ELR (cell line): Measurements from ENCODE around the gene SLC16A12.
A peak's percentile ranks its signal among the peaks of the same experiment; 100 is the strongest.
"Not testable (repeated sequence)": the region's sequence is repeated elsewhere in the genome, so short reads cannot be mapped to it uniquely, and the experiment has no call there.

Experiments
- DNase-seq: peaks from one replicate; pipeline ENCODE4 v3.0.0-alpha.2; 2015; ENCODE audit warnings: low read depth

Gene SLC16A12

DNA sequence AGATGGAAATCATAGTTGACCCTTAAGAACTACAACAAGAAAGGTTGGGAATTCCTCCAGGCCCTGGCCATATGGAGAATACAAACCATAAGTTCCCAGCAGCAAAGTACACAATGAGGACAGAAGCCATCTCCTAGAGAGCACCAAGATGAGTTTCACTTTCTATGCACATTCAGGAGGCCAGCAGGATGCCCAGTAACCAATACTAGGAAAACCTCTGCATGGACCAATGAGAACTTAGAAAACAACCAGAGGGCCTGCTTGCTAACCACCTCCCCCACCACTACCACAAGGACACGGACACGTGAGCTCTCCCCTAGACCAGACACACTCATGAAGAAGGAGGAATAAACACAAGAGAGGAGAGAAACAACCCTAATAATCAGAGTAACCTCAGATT lies 64.8 kb downstream of the SLC16A12 start:
- DNase-seq = no peak

DNA sequence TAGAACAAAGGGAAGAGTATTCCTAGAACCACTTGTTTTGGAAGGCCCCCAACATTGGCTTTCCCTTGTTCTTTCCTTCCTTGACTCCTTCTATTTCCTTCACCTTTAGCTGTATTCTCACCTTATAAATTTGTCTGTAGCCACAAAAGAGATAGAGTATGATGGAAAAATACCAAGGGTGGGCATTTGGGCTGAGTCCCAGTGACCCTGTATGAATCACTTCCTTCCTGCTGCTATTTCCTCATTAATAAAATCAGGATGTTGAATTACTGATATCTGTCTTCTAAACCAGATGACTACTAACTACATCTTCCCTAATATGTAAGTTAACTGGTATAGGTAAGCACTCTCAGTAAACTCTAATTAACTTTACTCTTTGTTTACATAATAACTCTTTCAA lies 65.9 kb downstream of the SLC16A12 start:
- peak; percentile 32 for DNase-seq

DNA sequence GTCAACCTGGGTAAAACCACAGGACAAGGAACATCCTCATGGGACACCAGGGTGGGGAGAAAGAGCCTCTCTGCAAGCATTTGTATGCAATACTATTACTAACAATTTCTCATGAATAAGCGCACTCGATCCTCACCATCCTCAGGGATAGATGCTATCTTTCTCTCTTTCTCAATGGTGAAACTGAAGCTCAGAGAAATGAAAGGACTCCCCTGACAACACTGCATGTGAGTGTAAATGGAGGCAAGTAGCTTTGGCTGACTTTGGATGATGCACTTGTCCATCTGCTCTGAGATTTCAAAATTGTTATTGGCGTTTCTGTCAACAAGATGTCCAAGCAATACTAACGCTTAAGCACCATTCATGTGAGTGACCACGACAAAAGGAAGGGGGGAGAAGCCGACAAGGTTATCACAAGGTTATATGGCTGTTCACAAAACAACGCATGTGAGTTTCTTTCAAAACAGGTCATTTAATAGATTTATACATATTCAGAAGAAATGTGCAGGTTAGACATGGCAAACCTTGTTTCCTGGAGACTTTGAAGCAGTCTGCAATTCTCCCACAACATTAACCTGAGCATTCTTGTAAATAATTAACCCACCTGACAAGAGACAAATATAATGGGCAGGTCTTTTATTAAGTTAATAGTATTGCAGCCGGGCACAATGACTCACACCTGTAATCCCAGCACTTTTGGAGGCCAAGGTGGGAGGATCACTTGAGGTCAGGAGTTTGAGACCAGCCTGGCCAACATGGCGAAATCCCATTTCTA lies 67.0 kb downstream of the SLC16A12 start:
- no peak for DNase-seq

DNA sequence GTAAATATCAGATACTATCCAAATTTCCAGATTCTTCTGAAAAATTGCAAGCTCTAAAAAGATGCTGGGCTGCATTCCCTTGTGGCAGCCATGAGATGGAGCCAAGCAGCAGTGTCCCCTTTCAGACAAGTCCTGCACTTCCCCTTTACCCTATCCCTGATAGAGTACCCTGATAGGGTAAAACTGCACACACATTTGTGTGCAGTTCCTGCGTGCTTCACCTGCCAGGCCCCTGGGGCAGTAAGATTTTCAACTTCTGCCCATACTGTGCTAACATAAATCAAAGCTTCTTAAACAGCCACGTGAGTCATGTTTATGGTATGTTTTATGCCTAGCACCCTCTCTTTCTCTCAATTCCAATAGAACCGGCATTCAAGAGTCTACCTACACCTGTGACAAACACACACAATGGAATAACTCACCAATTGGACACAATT lies 68.8 kb downstream of the SLC16A12 start:
- DNase-seq = peak; percentile 78

DNA sequence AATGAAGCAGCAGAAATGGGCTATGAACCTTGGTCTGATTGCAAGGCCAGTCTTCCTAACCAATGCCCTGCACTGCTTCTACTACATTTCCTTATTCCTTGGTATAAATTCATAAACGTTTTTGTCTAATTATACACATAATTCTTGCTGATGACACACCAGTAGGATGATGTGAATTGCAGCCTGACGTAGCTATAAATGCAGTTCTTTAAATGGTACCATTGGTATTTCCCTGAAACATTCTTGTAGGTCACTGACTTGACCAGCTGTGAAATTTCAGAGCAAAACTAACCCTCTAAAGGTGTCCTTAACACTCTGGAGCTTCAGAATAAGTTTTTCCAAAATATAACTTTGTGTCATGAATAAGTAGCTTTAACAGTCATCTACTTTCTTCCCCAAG lies 70.2 kb downstream of the SLC16A12 start:
- DNase-seq = no peak

DNA sequence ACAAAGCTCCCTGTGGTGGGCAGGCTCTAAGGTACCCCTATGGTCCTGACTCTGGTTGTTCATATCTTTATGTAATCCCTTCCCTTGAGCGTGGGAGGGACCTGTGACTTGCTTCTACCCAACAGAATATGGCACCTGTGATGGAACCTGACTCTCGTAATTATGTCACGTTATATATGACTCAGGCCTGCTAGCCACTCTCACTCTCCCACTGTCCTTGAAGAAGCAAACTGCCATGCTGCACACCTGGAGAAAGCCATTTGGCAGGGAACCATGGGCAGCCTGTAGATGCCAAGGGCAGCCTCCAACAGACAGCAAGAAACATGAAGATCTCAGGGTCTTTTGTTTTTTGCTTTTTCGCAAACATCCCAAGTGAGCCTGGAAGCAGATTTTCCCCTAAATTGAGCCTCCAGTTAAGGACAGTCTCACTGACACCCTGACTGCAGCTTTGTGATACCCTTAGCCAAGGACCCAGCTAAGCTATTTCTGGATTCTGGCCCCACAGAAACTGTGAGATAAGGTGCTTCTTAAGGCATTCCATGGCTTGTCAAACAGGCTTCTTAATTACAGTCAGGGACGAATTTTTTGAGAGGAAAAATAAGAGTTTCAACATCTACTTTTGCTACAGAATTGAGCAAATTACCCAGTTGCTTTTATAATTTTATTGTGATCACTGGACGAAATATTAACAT lies 71.4 kb downstream of the SLC16A12 start:
- DNase-seq = no peak

DNA sequence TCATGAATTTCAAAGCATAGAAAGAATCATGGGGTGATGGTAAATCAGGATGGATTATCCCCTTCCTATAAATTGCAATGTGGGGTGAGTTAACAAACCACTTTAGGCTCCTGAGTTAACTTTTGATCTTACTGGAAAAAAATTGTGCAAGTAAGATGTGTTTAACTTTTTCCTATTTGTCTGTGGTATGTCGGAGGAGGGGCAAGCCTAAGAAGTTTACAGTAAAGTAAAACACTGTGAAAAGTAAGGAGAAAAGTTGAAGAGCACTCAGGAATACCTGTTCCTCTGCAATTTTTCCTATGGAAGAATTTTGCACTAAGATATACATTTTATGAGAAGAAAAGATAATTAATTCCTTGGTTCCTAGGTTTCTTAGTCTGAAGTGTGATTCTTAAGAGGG lies 76.6 kb downstream of the SLC16A12 start:
- DNase-seq = no peak

DNA sequence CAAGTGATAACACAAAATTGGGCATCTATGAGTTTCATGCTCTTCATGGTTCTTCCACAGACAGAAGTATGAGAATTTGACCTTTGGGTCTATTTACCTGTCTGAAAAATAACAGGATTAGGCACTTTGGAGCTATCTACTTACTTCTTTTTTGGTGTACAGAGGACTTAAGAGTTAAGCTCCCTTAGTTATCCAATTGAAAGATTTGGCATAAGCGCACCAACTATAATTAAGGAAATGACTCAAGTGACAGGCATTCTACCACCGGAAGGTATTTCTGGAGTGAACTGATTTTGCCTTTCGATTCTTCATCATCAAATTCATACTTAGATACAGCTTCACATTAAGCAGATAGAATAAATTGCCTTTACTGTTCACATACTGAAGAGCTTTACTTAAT lies 77.1 kb downstream of the SLC16A12 start:
- peak; percentile 82 for DNase-seq

DNA sequence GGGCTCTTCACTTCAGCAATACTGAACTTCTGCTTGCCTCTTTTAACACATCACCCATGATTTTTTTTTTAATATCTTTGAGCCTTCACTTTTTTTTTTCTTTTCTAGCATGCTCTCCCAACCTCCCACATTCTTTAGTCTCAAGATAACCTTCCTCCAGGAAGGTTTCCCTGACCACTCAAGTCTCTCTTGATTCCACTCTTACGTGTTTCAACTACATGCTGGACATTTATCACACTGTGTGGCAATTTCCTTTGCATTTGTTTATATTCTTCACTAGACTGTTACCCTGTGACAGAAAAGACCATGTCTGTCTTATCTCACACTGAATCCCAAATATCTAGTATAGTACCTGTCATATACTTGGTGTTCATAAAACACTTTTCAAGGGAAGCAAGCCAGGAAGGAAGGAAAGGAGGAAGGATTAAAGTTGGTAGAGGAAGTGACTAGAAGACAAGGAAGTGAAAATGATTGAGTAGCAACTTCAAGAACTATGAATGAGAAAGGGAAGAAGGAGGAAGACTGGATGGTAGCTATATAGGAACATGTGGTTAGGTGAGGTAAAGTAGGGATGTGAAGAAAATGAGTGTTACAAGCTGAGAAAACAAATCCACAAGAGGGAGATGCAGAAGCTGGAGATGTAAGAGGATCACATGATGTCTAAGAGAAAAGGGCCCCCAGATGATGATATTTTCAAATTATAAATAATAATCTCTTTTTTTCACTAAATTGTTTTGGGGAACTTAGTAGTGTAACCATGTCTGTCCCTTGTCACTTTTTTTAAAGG lies 80.6 kb downstream of the SLC16A12 start:
- DNase-seq = no peak

DNA sequence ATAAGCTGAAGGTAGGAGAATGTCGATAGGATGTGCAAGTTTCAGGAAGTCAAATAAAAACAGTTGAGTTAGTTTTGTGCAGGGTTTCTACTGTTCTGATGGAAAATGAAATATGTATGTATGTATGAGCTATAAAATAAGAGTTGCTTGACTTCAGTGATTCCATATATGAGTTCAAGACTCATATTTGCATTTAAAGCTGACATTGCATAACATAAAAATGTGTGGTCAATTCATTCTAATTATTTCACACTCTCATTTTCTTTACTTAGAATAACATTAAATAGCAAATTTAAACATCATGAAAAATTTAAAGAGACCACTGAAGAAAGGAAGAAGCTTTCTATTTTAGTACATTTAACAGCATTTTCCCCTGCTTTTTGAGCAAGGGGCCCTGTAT lies 83.2 kb downstream of the SLC16A12 start:
- DNase-seq = no peak

DNA sequence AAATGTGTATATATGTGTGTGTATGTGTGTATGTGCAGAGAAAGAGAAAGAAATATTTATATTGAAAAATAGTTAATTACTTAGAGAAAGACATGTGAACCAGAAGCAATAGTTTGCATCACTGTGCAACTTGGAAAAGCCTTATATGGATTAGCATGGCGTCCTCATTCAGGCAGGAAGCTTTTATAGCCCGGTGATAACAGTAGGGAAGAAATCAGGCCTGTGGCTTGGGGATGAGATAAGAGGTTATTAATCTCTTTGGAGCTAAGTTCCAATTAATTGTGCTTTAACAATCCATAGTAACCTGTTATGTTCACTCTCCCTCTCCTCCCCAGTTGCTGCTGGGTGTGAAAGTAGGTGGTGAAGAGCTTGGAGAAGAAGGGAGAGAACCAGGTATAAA lies 84.5 kb downstream of the SLC16A12 start:
- DNase-seq = no peak

DNA sequence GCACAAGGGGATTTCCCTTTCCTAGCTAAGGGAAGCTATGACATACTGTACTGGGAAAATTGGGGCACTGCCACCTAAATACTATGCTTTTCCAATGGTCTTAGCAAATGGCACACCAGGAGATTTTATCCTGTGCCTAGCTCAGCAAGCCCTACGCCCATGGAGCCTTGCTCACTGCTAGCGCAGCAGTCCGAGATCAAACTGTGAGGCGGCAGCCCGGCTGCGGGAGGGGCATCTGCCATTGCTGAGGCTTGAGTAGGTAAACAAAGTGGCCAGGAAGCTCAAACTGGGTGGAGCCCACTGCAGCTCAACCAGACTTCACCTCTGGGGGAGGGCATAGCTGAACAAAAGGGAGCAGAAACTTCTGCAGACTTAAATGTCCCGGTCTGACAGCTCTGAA lies 90.6 kb downstream of the SLC16A12 start:
- DNase-seq = not testable (repeated sequence)

DNA sequence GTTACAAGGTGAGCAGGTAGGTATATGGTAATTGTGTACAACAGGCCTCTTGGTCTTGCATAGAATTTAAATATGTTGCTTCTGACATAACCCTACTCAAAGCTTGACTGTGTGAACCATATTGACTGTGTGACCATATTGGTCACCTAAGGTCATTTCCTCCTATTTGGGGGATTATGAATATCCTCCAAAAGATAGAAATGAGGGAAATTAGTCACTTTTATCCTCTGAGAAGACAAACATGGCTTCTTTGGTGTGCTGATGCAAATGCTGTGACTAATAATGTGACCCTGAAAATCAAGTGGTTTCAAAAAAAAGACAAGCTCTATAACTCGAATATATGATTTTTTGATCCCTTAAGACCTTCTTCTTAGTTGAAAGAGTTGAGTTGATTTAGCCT lies 93.1 kb downstream of the SLC16A12 start:
- DNase-seq = no peak

DNA sequence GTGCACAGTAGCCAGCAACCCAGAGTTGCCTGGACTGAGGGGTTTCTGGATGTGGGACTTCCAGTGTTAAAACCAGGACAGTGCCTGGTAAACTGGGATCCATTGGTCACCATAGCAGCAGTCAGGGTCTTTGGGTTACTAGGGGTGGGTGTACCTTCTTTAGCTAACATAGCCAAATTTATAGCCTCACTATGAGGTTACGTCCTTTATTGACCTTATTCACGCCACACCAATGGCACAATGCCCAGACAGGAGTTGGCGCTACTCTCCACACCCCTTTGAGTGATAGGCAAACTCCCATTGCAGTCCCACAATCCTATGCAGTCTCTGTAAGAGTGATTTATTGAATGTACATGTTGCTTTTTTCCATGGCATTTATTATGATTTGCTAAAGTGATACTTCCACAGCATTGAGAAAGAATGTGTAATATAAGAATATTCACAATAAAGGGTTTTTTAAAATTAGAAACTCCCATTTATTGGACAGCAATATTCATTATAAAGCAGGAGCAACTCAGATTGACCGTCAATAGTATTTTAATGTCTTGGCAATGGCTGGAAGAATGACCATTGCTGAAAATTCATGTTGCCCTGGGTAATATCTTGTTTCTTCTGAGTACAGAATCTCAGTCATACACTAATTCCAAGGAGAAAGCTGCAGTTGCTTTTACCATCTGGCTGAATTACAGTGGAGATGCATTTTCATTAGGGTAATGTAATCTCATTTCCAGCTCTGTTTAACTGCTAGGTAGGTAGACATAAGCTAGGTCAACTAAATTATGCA lies 95.0 kb downstream of the SLC16A12 start:
- no peak for DNase-seq

DNA sequence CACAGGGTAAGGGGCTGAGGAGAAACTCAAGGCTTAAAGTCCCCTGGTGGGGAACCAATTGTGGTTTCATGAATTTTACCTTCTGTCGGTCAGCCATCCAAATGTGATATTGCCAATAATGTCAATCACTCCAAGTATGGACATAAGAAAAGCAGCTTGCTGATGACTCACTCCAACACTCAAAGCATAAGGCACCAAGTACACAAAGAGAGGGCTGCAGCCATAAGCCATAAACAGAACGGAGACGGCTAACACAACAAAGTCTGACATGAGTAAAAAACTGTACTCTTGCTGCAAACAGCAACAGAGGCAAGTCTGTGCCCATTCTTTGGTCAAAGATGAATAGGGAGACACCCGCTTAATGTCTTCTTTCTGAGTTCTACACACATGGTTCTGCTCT lies 96.9 kb downstream of the SLC16A12 start:
- DNase-seq = no peak

DNA sequence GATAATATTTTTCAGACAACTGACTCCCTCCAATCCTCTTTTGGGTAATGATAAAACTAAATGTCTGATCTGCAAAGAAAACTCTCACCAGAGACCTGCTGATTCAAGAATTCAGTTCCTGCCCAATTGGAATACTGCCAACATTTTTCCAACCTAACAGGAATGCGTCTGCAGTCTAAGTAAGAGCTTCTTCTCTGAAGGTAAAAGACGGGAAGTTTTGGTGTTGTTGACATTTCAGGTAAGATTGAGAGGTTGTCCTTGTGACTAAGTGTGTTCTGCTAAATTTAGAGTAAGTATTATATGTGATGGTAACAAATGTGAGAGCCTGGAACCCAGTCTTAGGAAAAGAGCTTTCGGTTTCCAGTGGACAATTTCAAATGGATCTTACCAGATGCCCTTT lies 103.4 kb downstream of the SLC16A12 start:
- DNase-seq = peak; percentile 71

DNA sequence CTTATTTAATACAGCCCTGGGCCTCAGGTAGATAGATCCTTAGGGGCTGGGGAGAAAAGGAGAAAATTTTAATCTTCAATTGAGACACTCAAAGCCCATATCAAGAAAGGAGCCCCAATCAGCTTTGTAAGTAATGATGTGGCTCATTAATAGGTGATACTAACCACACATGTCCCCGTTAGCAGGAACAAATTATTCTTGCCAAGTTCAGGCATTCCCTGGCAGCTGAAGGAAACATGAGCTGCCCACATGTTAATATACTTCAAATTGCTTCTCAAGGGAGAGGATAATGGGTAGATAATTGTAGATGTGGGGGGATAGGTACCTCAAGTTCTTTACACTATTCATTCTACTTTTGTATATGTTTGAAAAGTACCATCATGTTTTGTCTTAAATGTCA lies 106.5 kb downstream of the SLC16A12 start:
- no peak for DNase-seq

DNA sequence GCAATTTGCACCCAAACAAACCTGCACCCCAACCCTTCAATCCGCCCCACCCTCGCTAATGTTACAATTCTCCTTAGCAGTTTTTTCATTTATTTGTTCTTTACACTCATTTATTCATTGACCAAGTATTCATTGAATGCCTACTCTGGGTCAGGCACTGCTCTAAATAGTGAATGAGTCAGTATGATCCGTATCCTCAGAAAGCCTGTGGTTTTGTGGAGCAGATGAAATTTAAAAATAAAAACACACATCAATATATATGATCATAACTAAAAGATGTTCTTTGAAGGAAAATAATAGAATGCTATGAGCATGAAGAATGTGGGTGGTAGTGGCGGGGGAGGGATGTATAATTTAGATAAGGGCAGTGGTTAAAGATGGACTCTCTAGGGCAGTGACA lies 107.8 kb downstream of the SLC16A12 start:
- peak; percentile 90 for DNase-seq

DNA sequence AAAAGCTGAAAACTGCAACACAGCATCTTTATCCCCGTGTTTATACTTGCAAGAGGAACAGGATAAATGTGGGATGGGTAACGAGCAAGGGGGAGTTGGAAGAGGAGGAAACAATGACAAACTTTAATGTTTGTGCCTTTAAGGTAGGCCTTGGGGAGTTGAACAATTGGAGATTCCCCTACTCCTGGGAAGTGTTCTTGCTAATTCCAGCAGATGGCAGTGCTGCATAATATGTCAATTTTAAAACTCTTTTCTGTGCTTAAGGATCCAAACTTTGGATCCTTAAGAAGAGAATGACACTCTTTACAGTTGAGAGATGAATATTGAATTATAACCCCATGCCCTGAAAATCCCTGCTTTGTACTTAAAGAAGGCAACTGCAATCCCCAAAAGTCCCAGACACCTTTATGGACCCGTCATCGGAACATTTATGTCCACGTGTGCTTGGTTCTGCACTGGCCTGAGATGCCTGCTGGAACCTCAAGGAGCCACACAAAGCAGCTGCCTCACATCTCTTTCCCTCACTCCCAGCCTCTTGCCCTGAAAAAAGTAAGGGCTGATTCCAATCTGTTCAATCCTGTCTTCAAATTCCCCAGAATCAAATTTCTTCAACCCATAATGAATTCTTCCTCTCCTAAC lies 109.0 kb downstream of the SLC16A12 start:
- peak; percentile 77 for DNase-seq

DNA sequence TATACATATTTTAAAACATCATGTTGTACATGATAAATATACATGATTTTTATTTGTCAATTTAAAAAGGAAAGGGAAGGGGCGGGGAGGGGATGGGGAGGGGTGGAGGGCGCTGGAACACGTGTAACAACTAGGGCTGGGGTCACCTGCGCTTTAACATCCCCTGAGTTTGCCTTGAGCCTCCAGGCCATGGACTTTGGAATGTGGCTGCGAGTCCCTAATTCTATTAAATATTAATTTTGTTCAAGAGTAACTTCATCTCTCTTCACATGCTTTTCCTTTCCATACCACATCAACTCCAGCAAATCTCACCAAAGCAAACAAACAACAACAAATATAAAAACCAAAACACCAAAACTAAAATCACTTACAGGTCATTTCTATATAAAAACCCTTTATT lies 110.4 kb downstream of the SLC16A12 start:
- no peak for DNase-seq

DNA sequence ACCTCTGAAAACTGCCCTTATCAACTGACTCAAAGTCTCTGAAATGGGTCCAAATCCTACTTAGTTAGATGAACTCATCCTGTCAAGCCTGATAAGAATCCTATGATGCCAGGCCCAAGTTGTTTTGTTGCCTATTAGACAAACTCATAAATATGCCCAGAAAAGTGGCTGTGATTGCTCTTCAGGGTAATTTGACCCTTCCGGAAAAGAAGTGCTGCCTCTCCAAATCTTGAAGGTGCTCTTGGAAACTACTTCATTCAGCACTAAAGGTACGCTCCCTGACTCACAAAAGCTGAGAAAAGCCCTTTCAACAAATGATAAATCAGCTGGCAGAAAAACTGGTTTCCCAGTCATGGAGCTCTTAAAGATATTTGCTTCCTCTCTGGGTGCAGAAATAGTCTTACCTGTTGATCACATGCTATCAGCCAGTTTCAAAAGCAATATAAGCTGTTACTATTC lies 114.3 kb downstream of the SLC16A12 start:
- DNase-seq = no peak

DNA sequence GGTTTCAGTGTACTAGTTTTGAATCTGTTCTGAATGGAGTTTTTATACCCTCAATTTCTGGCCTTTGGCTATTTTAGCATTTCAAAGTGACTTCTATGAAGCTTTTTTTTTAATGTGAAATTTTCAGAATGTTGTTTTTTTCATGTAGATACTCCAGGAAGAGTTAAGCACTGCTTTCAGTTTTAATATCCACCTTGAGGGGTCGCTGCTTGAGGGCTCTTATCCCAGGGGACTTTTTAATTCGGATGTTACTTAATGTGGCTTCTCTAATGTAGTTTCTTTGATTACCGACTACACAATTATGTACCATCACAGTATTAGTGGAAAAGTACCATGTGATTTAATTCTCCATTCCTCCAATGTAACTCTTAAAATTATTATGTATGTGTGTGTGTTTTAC lies 115.8 kb downstream of the SLC16A12 start:
- peak; percentile 56 for DNase-seq
